ENCODE data around the gene TFF1. TPM values are rescaled to one million over a fixed set of nuclear protein-coding genes. Genes with fewer than 3 reads are reported as not detected.

Gene TFF1
- total RNA-seq, 5 donors from 2014 or later (not counting 1 experiment from before 2014, with no cell fraction given), result 1.2 to 1.3 TPM; not detected in 3

DNA sequence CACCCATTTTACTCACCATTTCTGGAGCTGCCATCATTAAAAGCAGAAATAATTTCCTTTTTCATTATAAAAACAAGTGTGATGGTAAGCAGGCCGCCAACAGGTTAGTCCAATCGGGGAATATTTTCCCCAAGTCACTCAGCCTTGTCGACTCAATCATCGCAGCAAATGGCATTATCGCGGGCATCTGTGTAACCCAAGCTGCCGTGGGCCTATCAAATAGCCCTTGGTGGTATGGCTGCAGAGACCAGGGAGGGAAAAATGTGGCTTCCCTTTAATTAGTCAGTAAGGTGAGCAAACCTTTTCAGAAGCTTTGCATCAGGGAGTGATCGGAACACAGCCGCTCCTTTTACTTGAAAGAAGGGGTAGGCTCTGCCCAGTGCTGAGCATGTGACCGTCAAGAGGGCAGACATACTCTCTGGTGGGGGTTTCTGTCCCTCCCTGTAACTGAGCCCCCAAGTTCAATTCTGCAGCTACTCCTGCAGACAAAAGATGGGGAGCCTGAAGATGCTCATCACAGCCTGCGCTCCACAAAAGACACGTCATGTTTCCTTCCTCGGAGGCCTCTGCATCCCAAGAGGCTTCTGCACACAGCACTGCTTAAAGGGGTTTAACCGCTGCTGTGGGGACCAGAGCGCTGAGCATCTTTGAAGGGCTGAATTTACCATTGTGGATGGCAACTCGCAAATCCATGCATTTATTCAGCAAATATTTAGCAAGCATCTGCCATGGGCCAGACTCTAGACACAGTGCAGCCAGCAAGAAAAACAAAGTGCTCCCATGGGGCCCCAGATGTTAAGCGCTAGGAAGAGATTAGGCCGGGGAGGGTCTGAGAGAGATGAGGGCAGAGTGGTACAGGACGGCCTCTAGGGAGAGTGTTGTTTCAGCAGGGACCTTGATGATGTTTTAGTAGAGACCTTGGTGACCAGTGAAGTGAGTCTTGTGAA, 30.7 kb upstream of the TFF1 start:
- peaks cover 59 to 69% (median 64%) of the 10 kb centered on the region in 3 donors for H3K4me1 Mint-ChIP-seq
- POLR2A ChIA-PET, result no interaction called here
- no peaks in the 10 kb centered on the region for H3K36me3 Mint-ChIP-seq
- H3K27ac Mint-ChIP-seq, result peak overlapping the region; percentile 84 to 90
- Histone ChIP-seq H3K9me3 (no peaks in the 10 kb centered on the region), H3K27me3 (replicated peaks in 1 of 2; ENCODE audit: control insufficient read depth in 2 of 2, extremely low read depth in 1 of 2, insufficient read depth in 2 of 2, low read length in 1 of 2) (no peaks in the 10 kb centered on the region), H3K36me3 (ENCODE audit: control insufficient read depth in 2 of 2, extremely low read depth in 1 of 2, insufficient read depth in 1 of 2, low read length in 1 of 2) (no peaks in the 10 kb centered on the region), H3K27ac (ENCODE audit: low read length) (no peak overlapping the region), H3K4me1 (ENCODE audit: control insufficient read depth in 1 of 2, extremely low read depth in 1 of 2, insufficient read depth in 2 of 2, low read length in 2 of 2) (peaks cover 33 to 53% of the 10 kb centered on the region in 2 experiments), H3K4me3 (ENCODE audit: control insufficient read depth in 1 of 2, extremely low read depth in 1 of 2, low read length in 1 of 2) (no peak overlapping the region)
- H3K27me3 Mint-ChIP-seq, result no peaks in the 10 kb centered on the region
- CTCF ChIA-PET, result no interaction called here
- peaks cover 0 to 8% (median 6%) of the 10 kb centered on the region in 3 donors for H3K9me3 Mint-ChIP-seq
- 98% methylated on average over 12 of the region's 19 CpGs for WGBS (ENCODE audit: insufficient coverage)
- H3K4me3 Mint-ChIP-seq, result peak overlapping the region in 1 of 3 donors; percentile 23
- ATAC-seq (replicated peaks in 1 of 4) (no peak), DNase-seq (no peak)

GRCh38 chr21:42395905-42396651, 29.7 kb upstream of the TFF1 start, which contains the start of gene TMPRSS3:
Gene TMPRSS3 (minus strand): TSS chr21:42396052. CDS start chr21:42395417, 635 bp downstream.
- Mint-ChIP-seq H3K4me3 (no peak within 1 kb of the TSS), H3K9me3 (no peaks in the 10 kb centered on the region), H3K27ac (peak within 1 kb of the TSS in 1 of 2 donors; percentile 52), H3K27me3 (no peaks in the 10 kb centered on the region), H3K36me3 (no peaks in the 10 kb centered on the region), H3K4me1 (peaks cover 55 to 70% (median 64%) of the 10 kb centered on the region in 3 donors)
- Histone ChIP-seq H3K4me3 (ENCODE audit: control insufficient read depth in 1 of 2, extremely low read depth in 1 of 2, low read length in 1 of 2) (no peak within 1 kb of the TSS), H3K36me3 (ENCODE audit: control insufficient read depth in 2 of 2, extremely low read depth in 1 of 2, insufficient read depth in 1 of 2, low read length in 1 of 2) (no peaks in the 10 kb centered on the region), H3K27me3 (replicated peaks in 1 of 2; ENCODE audit: control insufficient read depth in 2 of 2, extremely low read depth in 1 of 2, insufficient read depth in 2 of 2, low read length in 1 of 2) (no peaks in the 10 kb centered on the region), H3K9me3 (no peaks in the 10 kb centered on the region), H3K4me1 (ENCODE audit: control insufficient read depth in 1 of 2, extremely low read depth in 1 of 2, insufficient read depth in 2 of 2, low read length in 2 of 2) (peaks cover 40 to 48% of the 10 kb centered on the region in 2 experiments), H3K27ac (ENCODE audit: low read length) (no peak within 1 kb of the TSS)
- 97% methylated on average over 5 of the region's 17 CpGs for WGBS (ENCODE audit: insufficient coverage)
- POLR2A ChIA-PET, result no interaction called here
- CTCF ChIA-PET, result no interaction called here
- no peak for ATAC-seq (replicated peaks in 1 of 4)
- no peak for DNase-seq

- peak overlapping the region in 1 of 2 donors; percentile 52 for H3K27ac Mint-ChIP-seq
- H3K36me3 ChIP-seq (ENCODE audit: control insufficient read depth in 2 of 2, extremely low read depth in 1 of 2, insufficient read depth in 1 of 2, low read length in 1 of 2), result no peaks in the 10 kb centered on the region
- DNase-seq (no peak), ATAC-seq (replicated peaks in 1 of 4) (no peak)
- H3K27ac ChIP-seq (ENCODE audit: low read length), result no peak overlapping the region
- no peak overlapping the region for H3K4me3 ChIP-seq (ENCODE audit: control insufficient read depth in 1 of 2, extremely low read depth in 1 of 2, low read length in 1 of 2)
- H3K4me1 ChIP-seq (ENCODE audit: control insufficient read depth in 1 of 2, extremely low read depth in 1 of 2, insufficient read depth in 2 of 2, low read length in 2 of 2), result peaks cover 44% of the 10 kb centered on the region in 2 experiments
- H3K4me3 Mint-ChIP-seq, result no peak overlapping the region
- 93% methylated on average over 7 of the region's 11 CpGs for WGBS (ENCODE audit: insufficient coverage)
- H3K9me3 ChIP-seq, result no peaks in the 10 kb centered on the region
- no peaks in the 10 kb centered on the region for H3K9me3 Mint-ChIP-seq
- peaks cover 55 to 70% (median 68%) of the 10 kb centered on the region in 3 donors for H3K4me1 Mint-ChIP-seq
- H3K27me3 Mint-ChIP-seq, result no peaks in the 10 kb centered on the region
- H3K27me3 ChIP-seq (replicated peaks in 1 of 2; ENCODE audit: control insufficient read depth in 2 of 2, extremely low read depth in 1 of 2, insufficient read depth in 2 of 2, low read length in 1 of 2), result no peaks in the 10 kb centered on the region
- ChIA-PET POLR2A (interaction anchor here (0.6 kb wide), 2 partner anchors 32 to 156 kb away, joined by 4 to 6 read pairs; no protein-coding TSS in a partner anchor), CTCF (interaction anchor here in 1 of 2 donors (0.6 kb wide), 2 partner anchors 13 to 43 kb away, joined by 7 to 15 read pairs; no protein-coding TSS in a partner anchor)
- H3K36me3 Mint-ChIP-seq, result no peaks in the 10 kb centered on the region
Measured at GRCh38 chr21:42395302-42395701, 29.0 kb upstream of the TFF1 start.

DNA sequence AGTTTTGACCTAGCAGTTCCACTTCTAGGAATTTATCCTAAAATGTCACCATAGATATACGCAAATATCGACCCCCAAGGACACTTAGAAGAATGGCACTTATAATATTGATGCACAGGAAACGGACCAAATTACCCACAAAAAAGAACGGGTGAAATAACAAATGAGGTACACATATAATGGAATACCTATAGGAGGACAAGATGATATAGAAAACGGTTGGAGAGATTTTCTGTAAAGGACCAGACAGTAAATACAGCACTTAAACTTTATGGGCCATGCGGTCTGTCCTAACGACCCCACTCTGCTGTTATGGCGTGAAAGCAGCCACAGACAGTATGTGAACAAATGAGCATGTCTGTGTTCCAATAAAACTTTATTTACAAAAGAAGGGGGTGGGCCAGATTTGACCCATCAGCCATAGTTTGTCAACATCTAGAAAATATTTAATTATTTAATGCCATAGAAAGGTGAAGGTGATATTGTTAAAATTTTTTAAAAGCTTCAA, 27.2 kb upstream of the TFF1 start:
- WGBS (ENCODE audit: insufficient coverage), result 20% methylated on average over 1 of the region's 8 CpGs

GRCh38 chr21:42392731-42393442, 26.6 kb upstream of the TFF1 start:
- no peaks in the 10 kb centered on the region for H3K9me3 Mint-ChIP-seq
- DNase-seq, result peak in 8 of 35 experiments; percentile 20 to 67 (median 37)
- no peaks in the 10 kb centered on the region for H3K27me3 ChIP-seq (replicated peaks in 1 of 2; ENCODE audit: control insufficient read depth in 2 of 2, extremely low read depth in 1 of 2, insufficient read depth in 2 of 2, low read length in 1 of 2)
- peak overlapping the region; percentile 6 for H3K27ac ChIP-seq (ENCODE audit: low read length)
- no peaks in the 10 kb centered on the region for H3K27me3 Mint-ChIP-seq
- POLR2A ChIA-PET, result interaction anchor here in 1 of 2 donors (0.6 to 2.7 kb wide), 2 partner anchors 11 to 156 kb away, joined by 3 to 12 read pairs; partner anchors contain the start of gene UBASH3A
- CTCF ChIA-PET, result interaction anchor here (0.6 to 1.9 kb wide), 4 partner anchors 11 to 461 kb away, joined by 3 to 8 read pairs (median 3); partner anchors contain the start of gene UBASH3A (in 1 of the 2)
- ATAC-seq (replicated peaks in 1 of 4), result peak; percentile 91 to 98 (median 94)
- peak overlapping the region; percentile 3 to 19 for H3K4me3 ChIP-seq (ENCODE audit: control insufficient read depth in 1 of 2, extremely low read depth in 1 of 2, low read length in 1 of 2)
- peak overlapping the region; percentile 62 to 68 for H3K27ac Mint-ChIP-seq
- H3K36me3 ChIP-seq (ENCODE audit: control insufficient read depth in 2 of 2, extremely low read depth in 1 of 2, insufficient read depth in 1 of 2, low read length in 1 of 2), result no peaks in the 10 kb centered on the region
- H3K4me1 ChIP-seq (ENCODE audit: control insufficient read depth in 1 of 2, extremely low read depth in 1 of 2, insufficient read depth in 2 of 2, low read length in 2 of 2), result peaks cover 43 to 45% of the 10 kb centered on the region in 2 experiments
- peak overlapping the region; percentile 21 to 67 (median 37) for H3K4me3 Mint-ChIP-seq
- 53% methylated on average over 9 of the region's 17 CpGs for WGBS (ENCODE audit: insufficient coverage)
- no peaks in the 10 kb centered on the region for H3K9me3 ChIP-seq
- H3K4me1 Mint-ChIP-seq, result peaks cover 53 to 77% (median 74%) of the 10 kb centered on the region in 3 donors
- no peaks in the 10 kb centered on the region for H3K36me3 Mint-ChIP-seq

More for the DNA sequence above, 27.2 kb upstream of the TFF1 start:
- Histone ChIP-seq H3K36me3 (ENCODE audit: control insufficient read depth in 2 of 2, extremely low read depth in 1 of 2, insufficient read depth in 1 of 2, low read length in 1 of 2) (no peaks in the 10 kb centered on the region), H3K27me3 (replicated peaks in 1 of 2; ENCODE audit: control insufficient read depth in 2 of 2, extremely low read depth in 1 of 2, insufficient read depth in 2 of 2, low read length in 1 of 2) (no peaks in the 10 kb centered on the region), H3K4me1 (ENCODE audit: control insufficient read depth in 1 of 2, extremely low read depth in 1 of 2, insufficient read depth in 2 of 2, low read length in 2 of 2) (peaks cover 49 to 51% of the 10 kb centered on the region in 2 experiments), H3K4me3 (ENCODE audit: control insufficient read depth in 1 of 2, extremely low read depth in 1 of 2, low read length in 1 of 2) (no peak overlapping the region), H3K27ac (ENCODE audit: low read length) (peak overlapping the region; percentile 6), H3K9me3 (no peaks in the 10 kb centered on the region)
- POLR2A ChIA-PET, result interaction anchor here in 1 of 2 donors (0.6 to 2.7 kb wide), 2 partner anchors 11 to 157 kb away, joined by 3 to 12 read pairs; partner anchors contain the start of gene UBASH3A
- ATAC-seq (replicated peaks in 1 of 4), result peak in 2 of 4 experiments; percentile 9 to 17
- no peaks in the 10 kb centered on the region for H3K9me3 Mint-ChIP-seq
- H3K4me1 Mint-ChIP-seq, result peaks cover 59 to 77% (median 74%) of the 10 kb centered on the region in 3 donors
- no peaks in the 10 kb centered on the region for H3K36me3 Mint-ChIP-seq
- CTCF ChIA-PET, result interaction anchor here (0.6 to 1.9 kb wide), 3 partner anchors 10 to 460 kb away, joined by 3 to 8 read pairs (median 3); partner anchors contain the start of gene UBASH3A (in 1 of the 2)
- DNase-seq, result no peak
- H3K27ac Mint-ChIP-seq, result peak overlapping the region; percentile 60 to 62
- peak overlapping the region; percentile 21 to 67 (median 37) for H3K4me3 Mint-ChIP-seq
- no peaks in the 10 kb centered on the region for H3K27me3 Mint-ChIP-seq
